Fibroblast of lung (primary cell): ENCODE data around the gene ZNF565. TPM values are rescaled to one million over a fixed set of nuclear protein-coding genes. Genes with fewer than 3 reads are reported as not detected.

Experiments
- DNase-seq, 2 donors: peaks; one replicate each; pipeline versions ENCODE4 v3.0.0 to v3.0.0-alpha.2; 2010; ENCODE audit warnings: low read depth in 2 of 2
- H2AFZ ChIP-seq: 2 replicates; pipeline ENCODE4 v1.5.1; 2012; ENCODE audit warnings: low read length, control low read depth, inconsistent platforms
- H3K27ac ChIP-seq: 2 replicates; pipeline ENCODE4 v1.5.1; 2011; ENCODE audit warnings: low read length, control low read depth; ENCODE audit not compliant: insufficient read depth
- H3K27me3 ChIP-seq: 2 replicates; pipeline ENCODE4 v1.5.1; 2011; ENCODE audit warnings: mild to moderate bottlenecking, low read length; ENCODE audit not compliant: control insufficient read depth, insufficient read depth
- H3K36me3 ChIP-seq: 2 replicates; pipeline ENCODE4 v1.5.1; 2011; ENCODE audit warnings: low read length; ENCODE audit not compliant: control insufficient read depth, insufficient read depth
- H3K4me1 ChIP-seq: 2 replicates; pipeline ENCODE4 v1.5.1; 2011; ENCODE audit warnings: low read length; ENCODE audit not compliant: control insufficient read depth, insufficient read depth; ENCODE audit errors: extremely low read depth
- H3K4me2 ChIP-seq: 2 replicates; pipeline ENCODE4 v1.5.1; 2011; ENCODE audit warnings: low read length, control low read depth; ENCODE audit not compliant: insufficient read depth; ENCODE audit errors: extremely low read depth
- H3K4me3 ChIP-seq, 4 experiments: fragments of 200-600 bp in 1 of 4; sonication (generic) in 1 of 4; replicated peaks in 1 of 4; 2 replicates each; pipeline ENCODE4 v1.5.1; 2011 to 2016; ENCODE audit warnings: low read length in 4 of 4, low read depth in 3 of 4, mild to moderate bottlenecking in 3 of 4, control low read depth in 2 of 4, inconsistent platforms in 1 of 4, mixed read lengths in 1 of 4; ENCODE audit not compliant: insufficient read depth in 1 of 4; ENCODE audit errors: control extremely low read depth in 1 of 4
- H3K79me2 ChIP-seq: 2 replicates; pipeline ENCODE4 v1.5.1; 2012; ENCODE audit warnings: mild to moderate bottlenecking, low read length, inconsistent platforms; ENCODE audit not compliant: control insufficient read depth, insufficient read depth
- H3K9ac ChIP-seq: 2 replicates; pipeline ENCODE4 v1.5.1; 2011; ENCODE audit warnings: mild to moderate bottlenecking, low read length, control low read depth; ENCODE audit not compliant: insufficient read depth
- H3K9me3 ChIP-seq: 2 replicates; pipeline ENCODE4 v1.5.1; 2012; ENCODE audit warnings: low read depth, low read length; ENCODE audit not compliant: control insufficient read depth, insufficient read depth
- H4K20me1 ChIP-seq: 2 replicates; pipeline ENCODE4 v1.5.1; 2011; ENCODE audit warnings: low read length; ENCODE audit not compliant: control insufficient read depth, insufficient read depth; ENCODE audit errors: extremely low read depth
- CTCF ChIP-seq, 2 donors: IDR thresholded peaks in 1 of 2; conservative IDR thresholded peaks in 1 of 2; 1 replicate in 1 of 2; 2 replicates in 1 of 2; pipeline ENCODE4 v1.5.1; 2011 to 2012; ENCODE audit warnings: low read length in 2 of 2, control low read depth in 1 of 2, inconsistent platforms in 1 of 2, low read depth in 1 of 2, mild to moderate bottlenecking in 1 of 2
- EZH2 ChIP-seq: IDR thresholded peaks from 2 replicates; pipeline ENCODE4 v1.5.1; 2012; ENCODE audit warnings: low read length, control low read depth, mild to moderate bottlenecking; ENCODE audit errors: missing control alignments
- polyA plus RNA-seq, 2 donors: library from polyadenylated mRNA; depleted of rRNA in 1 of 2; stranded (reverse) in 1 of 2; unstranded in 1 of 2; fragments of >200 nt; gene quantifications; 2 replicates each; pipeline ENCODE4 v1.2.1, GENCODE V29; 2011 to 2012; ENCODE audit warnings: missing spikeins in 1 of 2
- total RNA-seq: library from RNA; depleted of rRNA; stranded (reverse); fragments of >200 nt; gene quantifications from 2 replicates; pipeline ENCODE4 v1.2.1, GENCODE V29; 2014

ZNF565 gene
- total and polyA plus RNA-seq, 2 donors (not counting 1 experiment from before 2014, with no cell fraction given), result 4.3 to 6.3 TPM

- Histone ChIP-seq H3K27me3 (no peaks in the 10 kb centered on the region), H3K27ac (peak overlapping the region; percentile 71), H3K4me2 (peak overlapping the region; percentile 88), H3K4me3 (peak overlapping the region; percentile 25 to 43 (median 34)), H3K9me3 (no peaks in the 10 kb centered on the region), H3K36me3 (peaks cover 17% of the 10 kb centered on the region), H4K20me1 (peaks cover 2% of the 10 kb centered on the region), H3K9ac (no peak overlapping the region), H3K4me1 (peaks cover 11% of the 10 kb centered on the region), H2AFZ (no peak overlapping the region), H3K79me2 (peaks cover 78% of the 10 kb centered on the region)
- DNase-seq, result peak; percentile 65 to 72
- TF ChIP-seq EZH2 (no peak), CTCF (conservative IDR thresholded peaks at IDR 0.05 in 1 of 2, IDR thresholded peaks at IDR 0.05 in 1 of 2; ENCODE audit: low read depth in 1 of 2, low read length in 2 of 2) (no peak)
These were observed 10.9 kb upstream of the ZNF565 start for GRCh38 chr19:36225219-36225892.

- no peak overlapping the region for H2AFZ ChIP-seq
- no peaks in the 10 kb centered on the region for H3K9me3 ChIP-seq
- H3K79me2 ChIP-seq, result peaks cover 88% of the 10 kb centered on the region
- H3K27me3 ChIP-seq, result no peaks in the 10 kb centered on the region
- H3K4me1 ChIP-seq, result peaks cover 11% of the 10 kb centered on the region
- peaks cover 4% of the 10 kb centered on the region for H4K20me1 ChIP-seq
- no peak overlapping the region for H3K4me3 ChIP-seq
- H3K27ac ChIP-seq, result no peak overlapping the region
- H3K9ac ChIP-seq, result no peak overlapping the region
- no peak overlapping the region for H3K4me2 ChIP-seq
- no peak for DNase-seq
- peaks cover 5% of the 10 kb centered on the region for H3K36me3 ChIP-seq
- TF ChIP-seq CTCF (conservative IDR thresholded peaks at IDR 0.05 in 1 of 2, IDR thresholded peaks at IDR 0.05 in 1 of 2; ENCODE audit: low read depth in 1 of 2, low read length in 2 of 2), result no peak
- no peak for TF ChIP-seq EZH2
These were observed 8.0 kb upstream of the ZNF565 start for GRCh38 chr19:36222503-36222902.

- H2AFZ ChIP-seq, result no peak overlapping the region
- peaks cover 4% of the 10 kb centered on the region for H4K20me1 ChIP-seq
- TF ChIP-seq CTCF (conservative IDR thresholded peaks at IDR 0.05 in 1 of 2, IDR thresholded peaks at IDR 0.05 in 1 of 2; ENCODE audit: low read depth in 1 of 2, low read length in 2 of 2) (no peak), EZH2 (no peak)
These were observed 7.0 kb upstream of the ZNF565 start for GRCh38 chr19:36221474-36221873.

More at GRCh38 chr19:36221474-36221873, 7.0 kb upstream of the ZNF565 start:
- no peak for DNase-seq
- Histone ChIP-seq H3K27me3 (no peaks in the 10 kb centered on the region), H3K36me3 (peaks cover 5% of the 10 kb centered on the region), H3K4me3 (no peak overlapping the region), H3K4me1 (peaks cover 14% of the 10 kb centered on the region), H3K4me2 (no peak overlapping the region), H3K9me3 (no peaks in the 10 kb centered on the region), H3K79me2 (peaks cover 89% of the 10 kb centered on the region), H3K9ac (no peak overlapping the region), H3K27ac (no peak overlapping the region)
